HG03280 (cell line): ENCODE results near the gene XYLT1.

ENCODE experiments used
- ATAC-seq: cut with Tn5 transposase; IDR thresholded peaks from one replicate; pipeline ENCODE4 v1.9.1; 2021; ENCODE audit warnings: mild to moderate bottlenecking, moderate library complexity; ENCODE audit not compliant: unreplicated experiment

The XYLT1 gene

DNA sequence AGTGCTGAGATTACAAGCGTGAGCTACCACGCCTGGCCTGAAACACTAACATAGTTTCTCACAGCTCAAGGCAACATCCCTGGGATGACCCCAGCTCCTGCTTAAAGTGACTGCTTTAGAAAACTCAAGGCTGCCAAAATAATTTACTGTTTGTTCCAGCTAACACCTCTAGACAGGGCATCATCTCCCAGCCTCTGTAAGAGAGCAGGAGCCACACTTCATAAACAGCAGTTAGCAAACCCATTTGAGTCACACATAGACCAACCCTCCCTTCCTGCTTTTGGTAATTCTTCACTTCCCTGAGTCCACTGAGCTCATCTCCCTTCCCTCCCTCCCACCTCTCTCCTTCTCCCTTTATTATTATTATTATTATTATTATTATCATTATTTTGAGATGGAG lies 201.3 kb downstream of the XYLT1 start:
- no peak for ATAC-seq

DNA sequence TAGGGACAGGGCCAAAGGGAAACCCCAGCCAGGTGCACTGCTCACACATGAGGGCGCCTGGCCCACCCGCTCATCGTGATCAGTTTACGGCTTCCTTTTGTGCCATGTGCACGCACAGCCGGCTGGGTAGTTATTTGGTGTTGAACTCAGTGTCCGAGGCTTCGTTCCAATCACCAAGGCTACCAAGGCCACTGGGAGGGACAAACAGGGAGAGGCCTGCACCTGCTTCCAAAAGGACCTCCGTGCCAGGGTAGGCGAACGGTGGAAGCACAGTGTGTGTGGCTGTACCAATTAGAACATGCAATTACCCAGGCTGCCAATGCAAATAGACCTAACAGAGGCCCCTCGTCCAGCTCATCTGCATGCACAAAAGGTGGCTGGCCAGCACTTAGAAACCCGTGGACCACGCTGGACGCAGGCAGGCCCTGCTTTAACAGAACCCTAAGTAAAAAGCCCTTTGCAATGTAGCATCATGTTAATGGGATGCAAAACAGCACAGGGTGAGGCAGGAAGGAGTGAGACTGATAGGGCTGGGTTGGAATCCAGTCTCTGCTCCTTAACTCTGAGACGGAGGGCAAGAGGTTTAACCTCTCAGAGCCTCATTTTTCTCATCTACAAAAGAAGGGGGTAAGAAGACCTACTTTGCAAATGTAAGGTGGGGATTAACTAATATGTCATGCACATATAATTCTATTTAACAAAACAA lies 204.0 kb downstream of the XYLT1 start:
- ATAC-seq = no peak

DNA sequence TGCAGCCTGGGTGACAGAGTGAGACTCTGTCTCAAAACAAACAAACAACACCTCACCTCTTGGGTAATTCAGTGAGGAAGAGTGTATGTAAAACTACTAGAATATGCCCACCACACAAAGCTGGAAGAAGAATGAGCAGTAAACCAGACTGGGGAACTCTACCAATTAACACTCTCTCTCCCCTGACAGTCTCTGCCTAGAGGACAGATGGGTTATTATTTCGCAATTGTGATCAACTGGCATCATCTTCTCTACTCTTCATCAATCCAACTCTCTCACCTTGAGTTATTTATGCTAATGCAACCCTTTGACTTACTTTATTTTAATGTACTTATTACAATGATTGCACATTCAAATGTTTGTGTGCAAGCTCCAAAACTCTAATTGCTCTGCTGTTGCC lies 205.6 kb downstream of the XYLT1 start:
- ATAC-seq = no peak

DNA sequence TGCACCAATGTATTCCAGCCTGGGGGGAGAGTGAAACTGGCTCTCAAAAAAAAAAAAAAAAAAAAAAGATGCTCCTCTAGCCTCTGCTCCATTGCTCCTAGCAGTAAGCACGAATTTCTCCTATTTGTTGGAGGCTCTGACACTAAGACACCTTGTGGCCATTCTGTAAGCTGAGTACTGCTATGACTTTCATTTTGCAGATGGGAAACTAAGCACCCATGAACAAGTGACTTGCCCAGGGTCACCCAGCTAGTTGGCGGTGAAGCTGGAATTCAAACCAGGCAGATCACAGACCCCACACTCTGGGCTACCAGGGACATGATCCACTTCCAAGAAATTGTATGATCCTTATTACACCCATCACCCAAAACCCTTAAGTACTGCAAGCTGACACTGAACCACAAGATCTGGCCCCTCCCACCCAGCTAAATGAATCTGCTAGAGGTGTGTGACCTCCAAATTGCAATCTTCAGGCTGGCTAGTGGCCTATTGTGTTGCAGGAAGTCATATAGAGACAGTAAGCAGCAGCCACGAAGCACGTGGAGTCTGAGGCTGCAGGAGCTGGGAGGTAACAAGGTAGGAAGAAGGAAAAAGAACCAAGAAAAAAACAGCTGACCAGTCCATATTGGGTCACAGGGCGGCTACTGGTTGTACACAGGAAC lies 209.4 kb downstream of the XYLT1 start:
- no peak for ATAC-seq

DNA sequence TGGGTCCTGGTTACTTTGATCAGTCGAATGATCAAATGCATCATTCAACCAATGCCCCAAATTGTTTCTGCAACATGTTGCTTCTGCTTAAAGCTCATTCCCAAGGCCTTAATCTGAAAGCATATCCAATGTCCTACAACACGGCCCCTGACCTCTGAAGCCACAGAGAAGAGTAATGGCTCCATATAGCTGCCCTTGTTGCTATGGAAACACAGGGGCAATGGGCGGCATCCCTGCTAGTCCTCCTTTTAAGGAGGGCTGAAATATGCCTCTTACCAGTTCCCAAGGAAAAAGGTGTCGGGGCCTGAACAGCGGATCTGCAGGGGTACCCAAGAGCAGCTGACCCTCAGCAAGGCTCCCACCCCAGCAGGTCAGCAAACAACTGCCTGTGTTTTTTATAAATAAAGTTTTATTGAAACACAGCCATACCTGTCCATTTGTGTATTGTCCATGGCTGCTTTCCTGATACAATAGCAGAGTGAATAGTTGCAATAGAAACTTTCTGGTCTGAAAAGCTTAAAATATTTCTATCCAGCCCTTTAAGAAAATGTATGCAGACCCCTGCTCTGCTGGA lies 210.4 kb downstream of the XYLT1 start:
- no peak for ATAC-seq

DNA sequence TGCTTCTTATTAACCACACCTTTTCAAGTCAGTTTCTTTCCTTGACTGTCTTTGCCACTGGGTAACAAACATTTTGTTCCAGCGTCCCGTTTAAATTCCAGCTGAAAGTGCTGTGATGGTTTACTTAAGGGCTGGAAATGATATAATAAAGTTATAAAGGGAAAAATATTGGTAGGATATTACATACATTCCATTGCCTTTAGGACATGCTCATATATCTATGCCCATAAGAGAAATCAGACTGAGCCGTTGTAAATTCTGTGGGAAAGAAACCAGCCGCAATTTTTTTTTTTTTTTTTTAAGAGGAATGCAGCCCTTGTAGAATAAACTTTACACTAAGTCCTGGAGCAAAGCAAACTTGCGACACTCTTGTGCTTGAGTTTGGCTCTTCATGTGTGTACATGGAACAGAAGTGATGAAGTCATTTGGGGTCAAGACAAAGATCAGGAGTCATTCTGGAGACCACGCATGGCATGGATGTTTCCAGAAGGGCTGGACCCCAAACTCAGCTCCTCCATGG lies 210.9 kb downstream of the XYLT1 start:
- no peak for ATAC-seq

DNA sequence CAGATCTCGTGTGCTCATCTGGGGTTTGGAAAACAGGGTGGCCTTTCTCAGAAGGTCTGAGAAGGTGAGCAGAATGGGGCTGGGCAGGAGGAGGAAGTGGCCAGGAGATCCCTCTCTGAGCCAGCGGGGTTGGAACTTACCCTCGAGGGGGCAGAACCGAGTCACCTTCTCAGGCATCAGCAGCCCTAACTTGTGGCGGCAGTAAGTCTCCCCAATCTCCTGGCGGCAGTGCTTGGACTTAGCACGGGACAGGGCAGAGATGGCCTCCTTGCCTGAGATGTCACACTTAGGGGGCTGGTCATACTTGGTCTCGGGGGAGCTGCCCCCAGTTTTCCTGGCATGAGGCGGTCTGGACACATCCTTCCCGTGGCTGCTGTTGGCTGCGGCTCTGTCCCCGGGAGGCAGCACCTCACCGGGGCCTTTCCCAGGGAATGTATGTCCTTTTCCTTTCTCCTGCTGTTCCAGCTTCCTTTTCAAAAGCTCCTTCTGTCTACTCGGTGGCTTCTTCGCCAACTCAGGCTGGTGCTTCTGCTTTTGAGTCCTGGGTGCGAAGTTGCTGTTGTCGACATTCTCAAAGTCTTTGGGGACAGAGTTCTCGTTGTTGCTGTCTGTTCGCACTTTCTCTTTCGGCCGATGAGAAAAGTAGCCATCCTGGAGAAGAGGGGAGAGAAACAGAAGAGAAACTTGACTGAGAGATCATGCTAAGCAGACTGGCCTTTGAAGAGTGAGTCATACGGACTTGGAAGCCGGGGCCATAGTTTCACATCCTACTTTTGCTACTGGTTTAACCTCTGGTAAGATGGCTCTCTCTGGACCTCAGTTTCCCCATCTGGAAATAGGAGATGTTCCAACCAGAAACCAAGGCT lies 211.7 kb downstream of the XYLT1 start:
- peak; percentile 72 for ATAC-seq

DNA sequence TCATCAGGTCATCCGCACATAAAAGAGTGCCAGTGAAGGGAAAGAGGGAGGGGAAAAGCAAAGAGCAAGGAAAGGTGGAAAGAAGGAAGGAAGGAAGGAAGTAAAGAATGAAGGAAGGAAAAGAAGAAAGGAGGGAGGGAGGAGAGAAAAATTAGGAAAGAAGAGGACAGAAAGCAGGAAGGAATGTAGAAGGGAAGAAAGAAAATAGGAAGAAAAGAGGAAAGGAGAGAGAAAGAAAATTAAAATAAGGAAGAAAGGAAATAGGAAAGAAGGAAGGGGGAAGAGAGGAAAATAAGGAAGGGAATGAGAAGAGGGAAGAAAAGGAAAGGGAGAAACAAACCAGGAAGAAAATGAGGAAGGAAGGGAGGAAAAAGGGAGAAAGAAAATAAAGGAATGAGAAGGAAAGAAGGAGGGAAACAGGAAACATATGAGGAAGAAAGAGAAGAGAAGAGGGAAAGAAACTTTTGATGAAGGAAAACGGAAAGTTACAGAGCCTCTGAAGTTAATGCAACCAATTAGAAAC lies 212.6 kb downstream of the XYLT1 start:
- no peak for ATAC-seq

DNA sequence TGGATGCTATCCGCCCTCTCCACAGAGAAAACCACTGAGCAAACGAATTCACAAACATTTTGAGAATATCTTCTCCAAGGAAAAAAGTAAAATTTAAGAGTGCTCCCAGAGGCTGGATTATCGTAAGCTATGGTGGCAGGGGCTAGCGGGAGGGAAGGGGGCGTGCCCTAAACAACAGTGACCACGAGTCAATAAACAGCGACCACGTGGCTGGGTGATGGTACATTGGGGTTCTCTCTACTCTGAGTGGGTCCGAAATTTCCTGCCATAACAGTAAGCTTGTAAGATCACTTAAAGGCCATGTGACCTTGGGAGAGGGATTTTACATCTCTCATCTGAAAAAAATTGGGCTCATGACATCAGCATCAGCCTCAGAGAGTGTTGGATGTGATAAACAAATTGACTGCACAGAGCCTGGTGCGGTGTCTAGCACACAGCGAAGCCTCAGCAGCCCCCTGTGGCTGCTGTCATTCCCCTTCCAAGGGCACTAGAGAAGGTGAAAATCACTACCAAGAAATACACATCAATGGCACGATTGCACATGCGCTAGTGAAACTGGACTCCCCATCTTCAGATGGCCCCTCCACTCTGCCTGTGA lies 213.2 kb downstream of the XYLT1 start:
- no peak for ATAC-seq

DNA sequence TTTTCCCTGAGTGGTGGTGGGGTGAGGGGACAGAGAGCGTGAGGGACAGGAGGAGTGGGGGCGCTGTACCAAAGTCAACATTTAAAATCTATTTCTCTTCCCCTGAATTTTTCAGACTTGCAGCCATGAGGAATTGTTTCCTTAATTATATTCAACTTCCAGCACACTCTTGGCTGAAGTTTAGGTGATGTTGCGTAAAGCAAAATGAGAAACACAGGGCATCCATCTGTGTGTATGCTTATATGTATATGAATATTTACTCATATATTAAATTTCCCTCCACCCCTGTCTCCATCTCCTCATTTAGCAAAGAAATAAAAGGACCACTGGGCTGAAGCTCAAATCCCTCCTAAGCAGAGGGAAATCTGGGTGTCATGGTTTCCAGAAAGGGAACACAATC lies 218.1 kb downstream of the XYLT1 start:
- no peak for ATAC-seq

DNA sequence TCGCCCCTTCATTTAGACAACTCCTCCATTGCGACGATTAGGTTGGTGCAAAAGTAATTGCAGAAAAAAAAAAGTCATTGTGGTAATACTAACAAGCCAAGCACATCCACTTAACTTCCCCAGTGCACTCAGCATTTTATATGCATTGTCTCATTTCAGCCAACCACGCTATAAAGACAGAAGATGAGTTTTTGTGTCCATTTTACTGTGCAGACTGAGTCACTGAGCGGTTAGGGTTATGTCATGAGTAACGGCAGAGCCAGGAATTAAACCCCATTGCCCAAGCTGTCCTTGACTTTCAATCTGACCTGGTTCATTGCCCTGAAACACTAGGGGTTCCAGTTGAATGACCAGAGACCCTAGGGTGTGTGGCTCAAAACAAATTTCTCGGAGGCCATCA lies 218.7 kb downstream of the XYLT1 start:
- no peak for ATAC-seq

DNA sequence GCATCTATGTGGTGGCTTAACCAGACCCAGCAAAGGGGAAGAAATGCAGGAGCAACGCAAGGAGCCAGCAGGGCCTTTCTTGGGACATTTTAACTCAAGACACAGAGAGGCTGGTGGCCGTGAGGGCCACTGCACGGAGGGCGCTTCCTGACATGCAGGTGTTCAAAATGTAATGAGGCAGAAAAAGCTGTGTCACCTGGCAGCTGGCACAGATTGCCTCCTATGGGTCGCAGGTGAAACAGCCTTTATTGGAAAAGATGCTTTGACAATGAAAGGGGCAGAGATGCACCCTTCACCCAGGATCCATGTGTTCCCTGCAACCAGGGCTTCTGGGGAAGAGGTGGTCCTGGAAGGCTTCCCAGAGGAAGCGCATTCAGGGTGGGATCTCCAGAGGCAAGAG lies 219.3 kb downstream of the XYLT1 start:
- no peak for ATAC-seq

DNA sequence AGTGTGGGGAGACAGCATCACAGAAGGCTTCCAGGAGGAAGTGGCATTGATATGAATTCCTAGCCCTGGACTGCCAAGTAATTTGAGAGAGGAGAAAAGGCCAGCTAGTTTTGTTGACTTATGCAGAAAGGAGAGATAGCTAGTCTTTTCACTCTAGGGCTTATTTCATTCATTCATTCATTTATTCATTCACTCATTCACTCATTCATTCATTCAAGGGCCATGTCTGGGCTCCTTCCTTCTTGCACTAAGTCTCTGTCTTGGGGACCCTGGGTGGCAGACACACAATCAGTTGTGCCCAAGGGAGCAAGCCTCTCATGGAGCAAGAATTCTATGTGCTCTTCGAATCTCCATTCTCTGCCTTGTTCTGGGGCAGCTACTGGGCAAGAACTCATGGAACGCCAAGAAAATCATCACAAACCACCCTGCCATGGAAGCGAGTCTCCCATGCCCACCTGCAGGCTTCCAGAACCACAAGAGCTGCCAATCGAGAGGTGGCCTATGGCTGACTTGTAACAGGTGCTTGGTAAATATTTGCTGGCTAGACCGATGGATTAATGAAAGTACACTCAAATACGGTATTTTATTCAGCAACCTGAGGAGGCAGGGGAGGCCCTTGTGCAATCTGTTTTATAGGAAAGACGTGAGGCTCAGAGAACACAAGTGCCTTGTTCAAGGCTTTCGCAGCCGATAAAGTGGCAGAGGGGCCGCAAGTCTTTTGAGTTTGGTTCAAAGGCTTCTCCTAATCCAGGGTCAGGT lies 223.6 kb downstream of the XYLT1 start:
- no peak for ATAC-seq

DNA sequence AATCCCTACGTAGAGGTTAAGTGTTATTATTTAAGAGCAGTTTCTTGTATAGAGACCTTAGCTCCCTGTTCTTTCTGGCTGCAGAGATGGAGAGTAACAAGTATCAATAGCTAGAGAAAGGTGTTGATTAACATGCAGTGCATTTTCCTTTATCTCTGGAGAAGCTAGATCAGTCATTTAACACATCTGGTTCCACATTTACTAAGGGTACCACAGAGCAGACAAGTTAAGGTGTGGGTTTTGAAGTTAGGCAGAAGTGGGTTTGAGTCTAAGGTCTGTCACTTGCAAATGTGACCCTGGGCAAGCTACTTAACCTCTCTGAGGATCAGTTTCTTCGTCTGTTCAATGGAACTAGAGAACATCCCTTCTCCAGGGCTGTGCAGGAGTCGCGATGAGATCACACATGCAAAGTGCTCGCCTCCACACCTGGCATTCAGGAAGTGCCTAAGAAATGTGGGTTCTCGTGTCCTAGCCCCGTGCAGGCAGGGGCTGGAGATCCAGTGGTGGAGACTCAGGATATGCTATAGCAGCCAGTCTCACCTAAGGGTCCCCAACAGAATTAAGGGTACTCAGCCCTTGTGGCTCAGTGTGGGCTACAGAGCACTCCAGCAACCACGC lies 224.4 kb downstream of the XYLT1 start:
- no peak for ATAC-seq

DNA sequence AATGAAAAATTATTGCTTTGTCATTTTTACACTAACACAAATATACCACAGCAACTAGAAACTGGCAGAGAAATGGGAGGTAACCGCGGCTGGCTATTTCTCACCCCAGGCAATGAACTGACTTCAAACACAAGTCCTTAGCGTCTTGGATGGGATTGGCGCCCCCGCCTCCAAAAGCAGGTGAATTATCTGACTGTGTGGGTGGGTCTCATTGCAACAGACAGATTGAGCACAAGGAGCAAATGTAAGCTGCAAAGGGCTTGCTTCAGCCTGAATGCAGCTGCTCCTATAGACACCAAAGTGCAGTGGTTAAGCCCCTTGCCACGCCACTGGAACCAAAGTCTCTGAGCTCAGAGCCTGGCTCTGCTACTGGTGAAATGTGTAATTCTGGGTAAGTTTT lies 225.0 kb downstream of the XYLT1 start:
- ATAC-seq = no peak

DNA sequence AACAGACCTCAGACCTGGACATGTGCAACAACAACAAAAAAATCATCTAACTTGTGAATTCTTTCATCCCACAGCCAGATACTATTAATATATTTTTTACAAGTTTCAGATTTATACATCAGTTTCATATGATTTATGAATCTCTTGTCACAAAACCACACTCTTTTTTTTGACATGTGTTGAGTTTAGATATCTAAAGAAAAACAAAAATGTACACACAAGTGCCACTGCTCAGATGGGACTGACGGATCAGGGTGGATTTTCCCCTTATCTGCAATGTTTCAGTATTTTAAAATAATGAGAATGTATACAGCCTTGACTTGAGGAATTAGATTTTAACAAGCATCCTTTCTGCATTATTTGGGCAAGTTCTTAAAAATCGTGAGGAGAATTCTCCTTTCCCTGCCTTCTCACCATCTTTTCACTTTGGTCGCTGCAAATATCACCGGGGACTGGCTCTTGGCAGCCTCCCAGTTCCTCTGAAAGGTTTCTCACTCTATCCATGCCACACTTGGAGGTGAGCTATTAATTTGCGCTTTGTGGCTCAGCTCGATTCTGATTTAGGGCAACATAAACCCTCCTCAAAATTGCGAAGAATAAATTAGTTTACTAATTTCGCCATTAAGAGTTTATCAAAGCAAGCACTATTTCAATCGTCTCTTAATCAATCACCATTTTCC lies 225.7 kb downstream of the XYLT1 start:
- no peak for ATAC-seq

DNA sequence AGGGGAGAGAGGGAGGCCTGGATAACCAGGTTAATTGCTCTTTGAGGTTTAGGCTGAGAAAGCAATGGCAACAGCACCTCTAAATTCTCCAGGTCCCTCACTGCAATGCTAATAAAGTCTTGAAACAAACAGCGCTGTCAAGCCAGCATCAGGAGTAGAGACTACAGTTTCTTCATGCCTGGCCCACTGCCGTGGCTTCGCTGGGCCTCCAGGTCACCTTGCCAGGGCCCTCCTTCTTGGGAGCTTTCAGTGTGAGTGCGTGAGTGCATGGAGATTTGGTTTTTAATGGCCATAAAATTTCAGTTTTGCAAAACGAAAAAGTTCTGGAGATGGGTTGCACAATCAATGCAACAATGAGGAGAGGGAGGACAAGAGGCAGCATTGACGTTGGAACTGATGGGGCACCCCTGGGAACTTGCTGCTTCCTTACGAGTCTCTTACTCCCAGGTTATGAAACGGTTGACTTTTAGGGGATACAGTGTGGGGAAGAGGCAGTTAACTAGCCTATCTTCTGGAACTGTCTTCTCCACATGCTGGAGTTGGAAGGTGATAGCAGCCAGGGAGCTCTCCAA lies 229.4 kb downstream of the XYLT1 start:
- ATAC-seq = no peak

DNA sequence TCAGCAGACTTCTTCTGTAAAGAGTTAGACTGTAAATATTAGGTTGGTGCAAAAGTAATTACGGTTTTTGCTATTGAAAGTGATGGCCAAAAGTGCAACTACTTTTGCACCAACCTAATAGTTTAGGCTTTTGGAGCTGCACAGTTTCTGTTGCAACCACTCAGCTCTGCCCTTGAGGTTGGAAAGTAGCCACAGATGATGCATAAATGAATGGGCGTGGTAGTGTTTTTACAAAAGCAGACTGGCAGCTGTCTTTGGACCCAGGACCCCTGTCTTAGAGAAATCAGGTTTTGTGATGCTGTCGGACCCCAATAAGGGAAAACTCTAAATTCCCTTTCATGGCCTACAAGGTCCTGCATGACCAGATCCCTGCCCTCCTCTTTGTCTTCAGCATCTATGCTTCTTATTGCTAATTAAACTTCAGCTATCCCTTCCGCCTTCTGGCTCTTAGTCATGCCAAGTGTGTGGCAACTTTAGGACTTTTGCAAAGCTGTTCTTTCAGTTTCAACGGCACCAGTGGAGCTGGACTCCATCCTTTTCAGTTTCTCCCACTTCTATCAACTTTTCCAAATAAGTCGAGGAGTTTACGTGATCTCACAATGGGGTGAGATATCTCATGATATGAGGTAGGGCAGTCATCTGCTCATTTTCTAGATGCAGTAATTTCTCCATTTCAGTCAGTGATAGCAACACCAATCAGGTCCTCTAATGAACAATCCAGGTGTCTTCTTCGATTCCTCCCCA lies 232.3 kb downstream of the XYLT1 start:
- no peak for ATAC-seq
